Mesenchymal stem cell (in vitro differentiated cells and primary cell): Measurements from ENCODE around the gene MSX1.

ENCODE experiments used
- DNase-seq: peaks from one replicate; pipeline ENCODE4 v3.0.0-alpha.2; 2013
- H2AFZ ChIP-seq: one replicate; pipeline ENCODE4 v1.6.1; 2013; ENCODE audit warnings: low read depth, mild to moderate bottlenecking, control low read depth, inconsistent platforms, low read length, moderate library complexity
- H2AK5ac ChIP-seq: 2 replicates; pipeline ENCODE4 v1.6.1; 2013; ENCODE audit warnings: low read length, moderate library complexity, mild to moderate bottlenecking, inconsistent platforms; ENCODE audit not compliant: severe bottlenecking
- H2BK120ac ChIP-seq: one replicate; pipeline ENCODE4 v1.6.1; 2013; ENCODE audit warnings: low read depth, mild to moderate bottlenecking, inconsistent platforms, low read length, moderate library complexity
- H2BK12ac ChIP-seq, 2 experiments: one replicate each; pipeline ENCODE4 v1.6.1; 2013; ENCODE audit warnings: inconsistent platforms in 2 of 2, low read length in 2 of 2, mild to moderate bottlenecking in 2 of 2, moderate library complexity in 2 of 2, control low read depth in 1 of 2
- H2BK15ac ChIP-seq: one replicate; pipeline ENCODE4 v1.6.1; 2013; ENCODE audit warnings: mild to moderate bottlenecking, low read depth, inconsistent platforms; ENCODE audit not compliant: poor library complexity, severe bottlenecking
- H2BK5ac ChIP-seq: 2 replicates; pipeline ENCODE4 v1.6.1; 2013; ENCODE audit warnings: low read depth, mild to moderate bottlenecking, low read length, control low read depth, inconsistent platforms; ENCODE audit not compliant: poor library complexity, severe bottlenecking
- H3K14ac ChIP-seq, 2 experiments: one replicate each; pipeline ENCODE4 v1.6.1; 2013; ENCODE audit warnings: inconsistent platforms in 2 of 2, low read length in 2 of 2, control low read depth in 1 of 2, mild to moderate bottlenecking in 1 of 2, moderate library complexity in 1 of 2
- H3K18ac ChIP-seq, 2 experiments: one replicate each; pipeline ENCODE4 v1.6.1; 2013; ENCODE audit warnings: inconsistent platforms in 2 of 2, low read length in 2 of 2, control low read depth in 1 of 2, low read depth in 1 of 2, mild to moderate bottlenecking in 1 of 2
- H3K23ac ChIP-seq, 2 experiments: one replicate each; pipeline ENCODE4 v1.6.1; 2013; ENCODE audit warnings: inconsistent platforms in 2 of 2, low read length in 2 of 2, mild to moderate bottlenecking in 2 of 2, moderate library complexity in 2 of 2, control low read depth in 1 of 2
- H3K27ac ChIP-seq: 2 replicates; pipeline ENCODE4 v1.5.1; 2013; ENCODE audit warnings: mild to moderate bottlenecking, moderate library complexity, low read length, control low read depth, inconsistent platforms; ENCODE audit not compliant: poor library complexity, severe bottlenecking
- H3K27me3 ChIP-seq, 2 experiments: 2 replicates each; pipeline versions ENCODE4 v1.6.1 to v1.7.0; 2013; ENCODE audit warnings: low read length in 2 of 2, mild to moderate bottlenecking in 2 of 2, moderate library complexity in 2 of 2, control low read depth in 1 of 2, inconsistent platforms in 1 of 2; ENCODE audit not compliant: control insufficient read depth in 1 of 2, insufficient read depth in 1 of 2
- H3K36me3 ChIP-seq, 2 experiments: 2 replicates each; pipeline versions ENCODE4 v1.6.1 to v1.7.0; 2013; ENCODE audit warnings: low read length in 2 of 2, control low read depth in 1 of 2, inconsistent platforms in 1 of 2, low read depth in 1 of 2, mild to moderate bottlenecking in 1 of 2; ENCODE audit not compliant: insufficient read depth in 2 of 2, control insufficient read depth in 1 of 2
- H3K4ac ChIP-seq, 2 experiments: one replicate each; pipeline ENCODE4 v1.6.1; 2013; ENCODE audit warnings: inconsistent platforms in 2 of 2, low read length in 2 of 2, mild to moderate bottlenecking in 2 of 2, moderate library complexity in 2 of 2, control low read depth in 1 of 2, low read depth in 1 of 2
- H3K4me1 ChIP-seq: 2 replicates; pipeline ENCODE4 v1.6.1; 2013; ENCODE audit warnings: low read depth, low read length, control low read depth; ENCODE audit not compliant: control insufficient read depth, insufficient read depth
- H3K4me2 ChIP-seq: 2 replicates; pipeline ENCODE4 v1.6.1; 2013; ENCODE audit warnings: low read length, mild to moderate bottlenecking, inconsistent platforms; ENCODE audit not compliant: poor library complexity, severe bottlenecking
- H3K4me3 ChIP-seq, 2 experiments: 2 replicates each; pipeline versions ENCODE4 v1.5.1 to v1.7.0; 2013; ENCODE audit warnings: low read length in 2 of 2, mild to moderate bottlenecking in 2 of 2, control low read depth in 1 of 2, low read depth in 1 of 2; ENCODE audit not compliant: insufficient read depth in 1 of 2
- H3K79me1 ChIP-seq: replicated peaks from 2 replicates; pipeline ENCODE4 v1.6.1; 2013; ENCODE audit warnings: mild to moderate bottlenecking, control low read depth, low read length, inconsistent platforms; ENCODE audit not compliant: poor library complexity, severe bottlenecking
- H3K9ac ChIP-seq: 2 replicates; pipeline ENCODE4 v1.7.0; 2013; ENCODE audit warnings: mild to moderate bottlenecking, low read length, moderate library complexity
- H3K9me3 ChIP-seq: 2 replicates; pipeline ENCODE4 v1.7.0; 2013; ENCODE audit warnings: mild to moderate bottlenecking, low read length; ENCODE audit not compliant: control insufficient read depth
- H4K8ac ChIP-seq: one replicate; pipeline ENCODE4 v1.6.1; 2013; ENCODE audit warnings: inconsistent platforms, mild to moderate bottlenecking, low read length, moderate library complexity
- H4K91ac ChIP-seq: one replicate; pipeline ENCODE4 v1.6.1; 2013; ENCODE audit warnings: mild to moderate bottlenecking, low read length, inconsistent platforms
- WGBS: methylation state at CpG from one replicate; pipeline ENCODE4 v1.1.7; 2013; ENCODE audit warnings: mixed read lengths; 5-methylcytosine and 5-hydroxymethylcytosine counted together

MSX1 gene

GRCh38 chr4:4845027-4845426 is 14.4 kb upstream of the MSX1 start:
- H3K4ac ChIP-seq, result no peak overlapping the region
- WGBS, result 94% methylated on average over 13 of the region's 13 CpGs
- no peak overlapping the region for H2BK120ac ChIP-seq
- H3K23ac ChIP-seq, result no peak overlapping the region
- no peak overlapping the region for H3K18ac ChIP-seq
- DNase-seq, result no peak
- no peak overlapping the region for H2BK15ac ChIP-seq
- no peak overlapping the region for H3K27ac ChIP-seq
- H3K79me1 ChIP-seq, result no peaks in the 10 kb centered on the region
- H3K4me2 ChIP-seq, result no peak overlapping the region
- no peaks in the 10 kb centered on the region for H3K36me3 ChIP-seq
- peaks cover 6 to 79% of the 10 kb centered on the region in 2 experiments for H3K27me3 ChIP-seq
- H2BK5ac ChIP-seq, result no peak overlapping the region
- no peak overlapping the region for H4K91ac ChIP-seq
- no peak overlapping the region for H4K8ac ChIP-seq
- H3K9ac ChIP-seq, result no peak overlapping the region
- no peak overlapping the region for H2AFZ ChIP-seq
- H2BK12ac ChIP-seq, result no peak overlapping the region
- H3K9me3 ChIP-seq, result no peaks in the 10 kb centered on the region
- no peaks in the 10 kb centered on the region for H3K4me1 ChIP-seq
- no peak overlapping the region for H2AK5ac ChIP-seq
- H3K4me3 ChIP-seq, result no peak overlapping the region
- H3K14ac ChIP-seq, result no peak overlapping the region

GRCh38 chr4:4847011-4847410 is 12.5 kb upstream of the MSX1 start:
- Histone ChIP-seq H3K14ac (no peak overlapping the region), H2BK5ac (no peak overlapping the region), H3K27me3 (peaks cover 5 to 82% of the 10 kb centered on the region in 2 experiments), H4K8ac (no peak overlapping the region), H3K4me3 (peak overlapping the region in 1 of 2 experiments; percentile 20), H4K91ac (no peak overlapping the region), H3K23ac (peak overlapping the region in 1 of 2 experiments; percentile 56), H2AK5ac (no peak overlapping the region), H3K27ac (no peak overlapping the region), H3K4me1 (no peaks in the 10 kb centered on the region), H3K9me3 (no peaks in the 10 kb centered on the region), H3K4me2 (no peak overlapping the region), H3K4ac (no peak overlapping the region), H2BK15ac (no peak overlapping the region), H3K9ac (no peak overlapping the region), H3K79me1 (no peaks in the 10 kb centered on the region), H2BK120ac (no peak overlapping the region), H2AFZ (no peak overlapping the region), H3K18ac (no peak overlapping the region), H2BK12ac (no peak overlapping the region), H3K36me3 (no peaks in the 10 kb centered on the region)
- WGBS, result 81% methylated on average over 6 of the region's 7 CpGs
- no peak for DNase-seq

DNA sequence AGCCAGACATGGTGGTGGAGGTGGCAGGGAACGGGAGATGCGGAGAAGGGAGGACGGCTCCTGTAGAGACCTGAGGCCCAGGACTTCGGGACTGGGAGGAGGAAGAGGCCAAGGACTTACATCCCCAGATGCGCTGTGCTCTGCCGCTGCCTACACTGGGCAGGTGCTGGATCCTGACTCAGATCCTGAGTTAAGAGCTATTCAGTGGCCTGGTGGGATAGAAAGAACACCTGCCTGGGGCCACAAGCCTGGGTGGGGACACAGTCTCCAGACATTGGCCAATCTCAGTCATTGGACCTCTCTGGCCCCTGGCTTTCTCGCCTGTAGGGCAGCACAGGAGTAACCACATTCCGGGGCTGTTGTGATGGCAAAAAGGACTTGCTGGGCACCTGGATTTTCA is 10.9 kb upstream of the MSX1 start:
- no peak overlapping the region for H2BK12ac ChIP-seq
- no peak overlapping the region for H3K27ac ChIP-seq
- no peak overlapping the region for H3K9ac ChIP-seq
- no peak overlapping the region for H3K14ac ChIP-seq
- H2BK15ac ChIP-seq, result no peak overlapping the region
- no peak for DNase-seq
- no peak overlapping the region for H2BK120ac ChIP-seq
- no peak overlapping the region for H3K18ac ChIP-seq
- H2BK5ac ChIP-seq, result no peak overlapping the region
- H3K4me3 ChIP-seq, result no peak overlapping the region
- peaks cover 11% of the 10 kb centered on the region for H3K4me1 ChIP-seq
- H4K91ac ChIP-seq, result no peak overlapping the region
- no peak overlapping the region for H2AK5ac ChIP-seq
- H3K23ac ChIP-seq, result no peak overlapping the region
- H4K8ac ChIP-seq, result no peak overlapping the region
- peaks cover 5 to 78% of the 10 kb centered on the region in 2 experiments for H3K27me3 ChIP-seq
- H3K4ac ChIP-seq, result no peak overlapping the region
- no peak overlapping the region for H2AFZ ChIP-seq
- no peaks in the 10 kb centered on the region for H3K9me3 ChIP-seq
- 88% methylated on average over 8 of the region's 8 CpGs for WGBS
- no peaks in the 10 kb centered on the region for H3K79me1 ChIP-seq
- no peaks in the 10 kb centered on the region for H3K36me3 ChIP-seq
- H3K4me2 ChIP-seq, result no peak overlapping the region

DNA sequence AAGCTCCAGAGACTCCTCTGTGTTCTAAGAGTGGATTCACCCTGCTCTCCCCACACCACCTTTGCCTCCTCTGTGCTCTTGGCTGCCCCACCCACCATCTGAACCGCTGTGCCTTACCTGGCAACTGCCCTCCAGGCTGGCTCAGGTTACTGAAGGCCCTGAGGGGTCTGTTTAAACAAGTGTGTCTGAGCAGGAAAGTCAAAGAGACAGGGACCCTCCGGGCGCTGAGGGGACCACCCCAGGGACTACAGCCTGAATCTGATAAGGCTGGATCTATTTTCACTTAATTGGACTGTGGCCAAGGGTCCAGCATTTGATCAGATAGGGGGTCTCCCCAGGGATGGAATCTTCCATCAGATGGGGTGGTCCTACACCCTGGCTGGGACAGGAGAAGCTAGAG is 10.4 kb upstream of the MSX1 start:
- Histone ChIP-seq H2BK5ac (no peak overlapping the region), H4K91ac (no peak overlapping the region), H3K4ac (no peak overlapping the region), H3K27ac (no peak overlapping the region), H2BK12ac (no peak overlapping the region), H2AFZ (no peak overlapping the region), H3K9ac (no peak overlapping the region), H3K14ac (no peak overlapping the region), H3K4me3 (no peak overlapping the region), H3K79me1 (no peaks in the 10 kb centered on the region), H2AK5ac (no peak overlapping the region), H3K23ac (no peak overlapping the region), H2BK120ac (no peak overlapping the region), H3K27me3 (peaks cover 3 to 78% of the 10 kb centered on the region in 2 experiments), H3K9me3 (no peaks in the 10 kb centered on the region), H3K18ac (no peak overlapping the region), H3K36me3 (no peaks in the 10 kb centered on the region), H3K4me2 (no peak overlapping the region), H4K8ac (no peak overlapping the region), H3K4me1 (peaks cover 13% of the 10 kb centered on the region), H2BK15ac (no peak overlapping the region)
- 69% methylated on average over 3 of the region's 3 CpGs for WGBS
- no peak for DNase-seq
